ENCODE data around the gene PPP2R2C.

DNA sequence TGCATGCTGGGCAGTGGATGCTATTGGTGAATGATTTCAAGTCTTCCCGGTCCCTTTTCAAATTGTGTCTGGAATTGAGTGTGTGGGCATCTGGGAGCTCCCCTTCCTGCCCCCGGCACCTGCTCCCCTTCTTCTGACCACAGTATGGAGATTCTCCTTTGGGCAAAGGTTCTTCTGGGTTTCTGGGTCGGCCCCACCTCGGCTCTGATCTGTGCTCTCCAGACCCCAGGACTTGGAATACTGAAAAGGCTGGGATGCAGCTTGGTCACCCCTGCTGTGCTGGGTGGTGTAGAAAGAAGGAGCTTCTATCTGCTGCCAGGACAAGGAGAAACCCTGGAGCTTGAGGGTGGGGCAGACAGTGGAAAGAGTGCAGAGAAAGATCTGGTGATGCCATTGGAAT lies 124.0 kb downstream of the PPP2R2C start:
- TF ChIP-seq TAF1 (IDR thresholded peaks at IDR 0.05; ENCODE audit: low read depth, low read length) (no peak), POLR2AphosphoS5 (IDR thresholded peaks at IDR 0.05; ENCODE audit: low read depth, low read length) (no peak), SPI1 (IDR thresholded peaks at IDR 0.05; ENCODE audit: low read depth, low read length) (no peak)
